KMS-11 (cell line): Measurements from ENCODE around the gene DENND5A.
"Not testable (repeated sequence)": the region's sequence is repeated elsewhere in the genome, so short reads cannot be mapped to it uniquely, and the experiment has no call there.

Experiments
- H2AFZ ChIP-seq: fragments of 200-600 bp; sonication (generic); 2 replicates; pipeline ENCODE4 v1.6.1; 2016; ENCODE audit warnings: antibody characterized with exemption, mixed run types, low read depth
- H3K27ac ChIP-seq: fragments of 200-600 bp; sonication (generic); 2 replicates; pipeline ENCODE4 v1.6.1; 2016; ENCODE audit warnings: mild to moderate bottlenecking, mixed run types
- H3K27me3 ChIP-seq: fragments of 200-600 bp; sonication (generic); 2 replicates; pipeline ENCODE4 v1.6.1; 2017; ENCODE audit warnings: mild to moderate bottlenecking, low read depth, mixed run types, moderate library complexity; ENCODE audit not compliant: insufficient read depth
- H3K36me3 ChIP-seq: fragments of 200-600 bp; sonication (generic); 2 replicates; pipeline ENCODE4 v1.6.1; 2017; ENCODE audit warnings: mild to moderate bottlenecking, mixed run types; ENCODE audit not compliant: insufficient read depth
- H3K4me1 ChIP-seq: fragments of 200-600 bp; sonication (generic); 2 replicates; pipeline ENCODE4 v1.6.1; 2016; ENCODE audit warnings: mild to moderate bottlenecking, low read depth, mixed run types; ENCODE audit not compliant: poor library complexity, severe bottlenecking
- H3K4me2 ChIP-seq: fragments of 200-600 bp; sonication (generic); 2 replicates; pipeline ENCODE4 v1.7.0; 2016; ENCODE audit warnings: mild to moderate bottlenecking, mixed run types
- H3K4me3 ChIP-seq: fragments of 200-600 bp; sonication (generic); IDR thresholded peaks from 2 replicates; pipeline ENCODE4 v1.6.1; 2017; ENCODE audit warnings: low read depth, low read length, mixed read lengths; ENCODE audit not compliant: insufficient read depth
- H3K79me2 ChIP-seq: fragments of 200-600 bp; sonication (generic); 2 replicates; pipeline ENCODE4 v1.6.1; 2016; ENCODE audit warnings: low read depth, mixed run types; ENCODE audit not compliant: insufficient read depth
- H3K9ac ChIP-seq: fragments of 200-600 bp; sonication (generic); 2 replicates; pipeline ENCODE4 v1.6.1; 2016; ENCODE audit warnings: mild to moderate bottlenecking, mixed run types
- H4K20me1 ChIP-seq: fragments of 200-600 bp; sonication (generic); 2 replicates; pipeline ENCODE4 v1.6.1; 2016; ENCODE audit warnings: mild to moderate bottlenecking, mixed run types; ENCODE audit not compliant: insufficient read depth
- TF ChIP-seq, protein P1 (sequence below): fragments of 200-600 bp; sonication (generic); conservative IDR thresholded peaks from 2 replicates; pipeline ENCODE4 v1.6.1; 2017; ENCODE audit warnings: low read depth, mild to moderate bottlenecking, antibody characterized with exemption, low read length, moderate library complexity, mixed read lengths

Gene DENND5A

DNA sequence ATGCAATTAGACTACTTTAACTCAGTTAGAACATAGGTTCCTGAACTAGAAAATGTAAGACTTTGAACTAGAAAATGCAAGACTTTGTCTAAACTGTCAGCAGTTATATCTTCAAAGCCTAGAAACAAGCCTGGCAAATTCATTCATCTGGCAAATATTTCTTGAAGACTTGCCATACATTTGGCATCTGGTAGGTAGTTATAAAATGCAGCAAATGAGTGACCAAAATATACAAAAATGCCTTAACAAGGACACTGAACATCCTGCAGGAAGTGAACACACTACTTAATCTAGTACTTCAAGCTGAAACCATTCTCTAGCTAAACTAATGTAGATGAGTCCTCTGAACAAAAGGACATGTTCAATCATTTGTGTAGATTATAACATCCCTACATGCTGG, 89.0 kb downstream of the DENND5A start:
- Histone ChIP-seq H3K9ac (no peak overlapping the region), H3K27ac (no peak overlapping the region), H3K27me3 (no peaks in the 10 kb centered on the region), H2AFZ (no peak overlapping the region), H3K4me3 (no peak overlapping the region), H3K79me2 (no peaks in the 10 kb centered on the region), H3K4me1 (no peaks in the 10 kb centered on the region), H4K20me1 (no peaks in the 10 kb centered on the region), H3K36me3 (no peaks in the 10 kb centered on the region), H3K4me2 (no peak overlapping the region)
- TF ChIP-seq, protein P1, sequence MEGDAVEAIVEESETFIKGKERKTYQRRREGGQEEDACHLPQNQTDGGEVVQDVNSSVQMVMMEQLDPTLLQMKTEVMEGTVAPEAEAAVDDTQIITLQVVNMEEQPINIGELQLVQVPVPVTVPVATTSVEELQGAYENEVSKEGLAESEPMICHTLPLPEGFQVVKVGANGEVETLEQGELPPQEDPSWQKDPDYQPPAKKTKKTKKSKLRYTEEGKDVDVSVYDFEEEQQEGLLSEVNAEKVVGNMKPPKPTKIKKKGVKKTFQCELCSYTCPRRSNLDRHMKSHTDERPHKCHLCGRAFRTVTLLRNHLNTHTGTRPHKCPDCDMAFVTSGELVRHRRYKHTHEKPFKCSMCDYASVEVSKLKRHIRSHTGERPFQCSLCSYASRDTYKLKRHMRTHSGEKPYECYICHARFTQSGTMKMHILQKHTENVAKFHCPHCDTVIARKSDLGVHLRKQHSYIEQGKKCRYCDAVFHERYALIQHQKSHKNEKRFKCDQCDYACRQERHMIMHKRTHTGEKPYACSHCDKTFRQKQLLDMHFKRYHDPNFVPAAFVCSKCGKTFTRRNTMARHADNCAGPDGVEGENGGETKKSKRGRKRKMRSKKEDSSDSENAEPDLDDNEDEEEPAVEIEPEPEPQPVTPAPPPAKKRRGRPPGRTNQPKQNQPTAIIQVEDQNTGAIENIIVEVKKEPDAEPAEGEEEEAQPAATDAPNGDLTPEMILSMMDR: no peak

DNA sequence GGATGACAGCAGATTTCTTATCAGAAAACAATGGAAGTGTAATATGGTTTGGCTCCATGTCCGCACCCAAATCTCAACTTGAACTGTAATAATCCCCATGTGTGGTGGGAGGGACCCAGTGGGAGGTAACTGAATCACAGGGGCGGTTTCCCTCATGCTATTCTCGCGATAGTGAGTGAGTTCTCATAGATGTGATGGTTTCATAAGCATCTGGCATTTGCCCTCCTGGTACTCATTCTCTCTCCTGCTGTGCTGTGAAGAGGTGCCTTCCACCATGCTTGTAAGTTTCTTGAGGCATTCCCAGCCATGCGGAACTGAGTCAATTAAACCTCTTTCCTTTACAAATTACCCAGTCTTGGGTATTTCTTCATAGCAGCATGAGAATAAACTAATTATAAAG, 92.8 kb downstream of the DENND5A start:
- Histone ChIP-seq H3K9ac (no peak overlapping the region), H3K4me2 (no peak overlapping the region), H4K20me1 (no peaks in the 10 kb centered on the region), H3K4me1 (no peaks in the 10 kb centered on the region), H3K27ac (no peak overlapping the region), H3K79me2 (no peaks in the 10 kb centered on the region), H3K27me3 (no peaks in the 10 kb centered on the region), H3K36me3 (no peaks in the 10 kb centered on the region), H3K4me3 (no peak overlapping the region), H2AFZ (no peak overlapping the region)
- TF ChIP-seq, protein P1: no peak

DNA sequence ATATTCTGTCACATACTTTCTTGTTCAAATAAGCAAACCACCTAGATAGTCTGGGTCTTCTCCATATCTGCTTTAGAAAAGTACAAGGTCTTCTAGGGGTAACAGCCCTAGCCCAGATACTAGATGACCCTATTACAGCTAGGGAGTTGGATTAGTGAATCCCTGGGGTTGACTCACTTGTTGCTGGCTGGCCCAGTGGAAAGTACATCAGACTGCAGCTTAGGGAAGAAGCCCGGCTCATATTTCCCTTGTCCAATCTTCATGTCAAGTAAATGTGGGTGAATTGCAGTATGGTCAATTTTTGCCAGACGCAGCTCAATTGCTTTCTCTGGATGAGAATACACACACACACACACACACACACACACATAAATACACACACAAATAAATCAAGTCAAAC, 94.7 kb downstream of the DENND5A start:
- H3K27ac ChIP-seq: no peak overlapping the region
- no peak overlapping the region for H3K4me2 ChIP-seq
- H2AFZ ChIP-seq: no peak overlapping the region
- no peaks in the 10 kb centered on the region for H4K20me1 ChIP-seq
- H3K27me3 ChIP-seq: no peaks in the 10 kb centered on the region
- TF ChIP-seq, protein P1: no peak
- H3K9ac ChIP-seq: no peak overlapping the region
- no peaks in the 10 kb centered on the region for H3K36me3 ChIP-seq
- no peak overlapping the region for H3K4me3 ChIP-seq
- H3K4me1 ChIP-seq: no peaks in the 10 kb centered on the region
- H3K79me2 ChIP-seq: no peaks in the 10 kb centered on the region

DNA sequence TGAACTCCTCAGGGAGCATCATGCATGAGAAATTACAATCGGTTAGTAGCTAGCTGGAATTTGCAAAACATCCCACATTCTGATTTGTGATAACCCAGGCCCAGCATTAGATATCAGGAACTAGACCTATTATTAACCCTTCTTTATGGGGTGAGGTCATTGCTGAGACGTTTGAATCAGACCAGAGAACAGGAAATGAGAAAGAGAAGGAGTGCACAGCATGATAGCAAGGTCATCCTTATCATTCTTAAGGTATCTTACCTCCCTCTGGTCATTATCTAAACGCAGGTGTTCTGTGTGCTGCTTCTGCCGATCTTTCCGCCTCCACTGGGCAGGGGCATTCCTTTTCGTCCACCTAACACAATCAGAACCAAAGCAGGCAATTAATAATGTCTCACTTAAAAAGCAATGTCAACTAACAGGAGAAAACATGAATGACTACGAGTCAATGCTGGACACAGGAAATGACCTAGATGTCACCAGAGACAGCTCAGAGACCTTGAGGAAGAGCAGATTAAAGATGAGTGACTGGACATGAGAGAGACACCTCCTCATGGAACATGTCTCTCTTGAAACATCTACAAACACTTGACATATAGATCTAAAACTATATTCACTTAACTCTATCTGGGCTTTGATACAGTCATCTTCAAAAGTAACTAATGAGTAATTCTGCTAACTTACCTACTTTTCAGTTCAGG, 95.4 kb downstream of the DENND5A start:
- Histone ChIP-seq H3K4me3 (no peak overlapping the region), H4K20me1 (no peaks in the 10 kb centered on the region), H3K36me3 (no peaks in the 10 kb centered on the region), H3K4me1 (no peaks in the 10 kb centered on the region), H3K9ac (no peak overlapping the region), H3K4me2 (no peak overlapping the region), H2AFZ (no peak overlapping the region), H3K79me2 (no peaks in the 10 kb centered on the region), H3K27ac (no peak overlapping the region), H3K27me3 (no peaks in the 10 kb centered on the region)
- TF ChIP-seq, protein P1: no peak

DNA sequence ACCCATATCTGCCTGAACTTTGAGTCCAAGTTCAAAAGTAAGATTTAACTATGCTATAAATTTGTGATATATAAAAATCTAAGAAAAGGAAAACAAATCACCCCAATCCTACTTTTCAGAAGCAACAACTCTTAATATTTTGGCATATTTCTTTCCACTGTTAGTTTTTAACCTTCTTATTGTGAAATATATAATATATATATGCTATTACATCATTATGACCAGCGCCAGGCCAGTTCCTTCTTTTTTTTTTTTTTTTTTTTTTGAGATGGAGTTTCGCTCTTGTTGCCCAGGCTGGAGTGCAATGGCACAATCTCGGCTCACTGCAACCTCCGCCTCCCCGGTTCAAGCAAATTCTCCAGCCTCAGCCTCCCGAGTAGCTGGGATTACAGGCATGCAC, 103.2 kb downstream of the DENND5A start:
- H3K4me2 ChIP-seq, H3K36me3 ChIP-seq, H4K20me1 ChIP-seq, H3K4me1 ChIP-seq, H3K79me2 ChIP-seq, H3K27me3 ChIP-seq, H3K4me3 ChIP-seq, H3K27ac ChIP-seq, H3K9ac ChIP-seq, H2AFZ ChIP-seq: not testable (repeated sequence)
